Activated T-helper 17 cell treated with anti-CD3 and anti-CD28 coated beads, Interleukin-2, amount 50 U/mL, for 72 hours (primary cell): ENCODE data around the gene SCARF2. TPM values are rescaled to one million over a fixed set of nuclear protein-coding genes. Genes with fewer than 3 reads are reported as not detected.
"Not testable (repeated sequence)": the region's sequence is repeated elsewhere in the genome, so short reads cannot be mapped to it uniquely, and the experiment has no call there.

Source experiments
- ATAC-seq: fragments of 150-1000 bp; cut with Tn5 transposase; replicated peaks from 2 replicates; pipeline ENCODE4 v1.10.0; 2021; ENCODE audit warnings: mild to moderate bottlenecking, moderate library complexity
- H3K27ac Mint-ChIP-seq: one replicate; pipeline ENCODE4 v1.8.0; 2022; ENCODE audit warnings: mixed read lengths
- H3K27me3 Mint-ChIP-seq: one replicate; pipeline ENCODE4 v1.8.0; 2022; ENCODE audit warnings: mixed read lengths
- H3K36me3 Mint-ChIP-seq: one replicate; pipeline ENCODE4 v1.8.0; 2022; ENCODE audit warnings: low read depth, mild to moderate bottlenecking, mixed read lengths
- H3K4me1 Mint-ChIP-seq: one replicate; pipeline ENCODE4 v1.8.0; 2022; ENCODE audit warnings: mixed read lengths
- H3K4me3 Mint-ChIP-seq: one replicate; pipeline ENCODE4 v1.8.0; 2022; ENCODE audit warnings: mild to moderate bottlenecking, mixed read lengths
- H3K9me3 Mint-ChIP-seq: one replicate; pipeline ENCODE4 v1.8.0; 2022; ENCODE audit warnings: mixed read lengths
- total RNA-seq, 2 donors: library from RNA; stranded (reverse); gene quantifications; one replicate each; pipeline ENCODE4 v1.2.3, GENCODE V29; 2022

Gene SCARF2
- total RNA-seq: 1 to 10 TPM in 1 of 2 donors, under 1 TPM in 1; 0.43 to 1.5 TPM

GRCh38 chr22:20437613-20438426, at the start of gene SCARF2:
TSS of gene SCARF2 (minus strand) at chr22:20437825. CDS start at chr22:20437754, 71 bp downstream.
- H3K4me1 Mint-ChIP-seq: peaks cover 6% of the 10 kb centered on the region
- H3K27ac Mint-ChIP-seq: peak within 1 kb of the TSS; percentile 52
- H3K27me3 Mint-ChIP-seq: peaks cover 26% of the 10 kb centered on the region
- no peaks in the 10 kb centered on the region for H3K9me3 Mint-ChIP-seq
- peak within 1 kb of the TSS; percentile 81 for H3K4me3 Mint-ChIP-seq
- no peak for ATAC-seq
- H3K36me3 Mint-ChIP-seq: peaks cover 13% of the 10 kb centered on the region

GRCh38 chr22:20486229-20486628, 48.6 kb upstream of the SCARF2 start:
- Mint-ChIP-seq H3K27me3 (no peaks in the 10 kb centered on the region), H3K36me3 (peaks cover 34% of the 10 kb centered on the region), H3K4me1 (peaks cover 16% of the 10 kb centered on the region), H3K4me3 (no peak overlapping the region), H3K27ac (no peak overlapping the region), H3K9me3 (no peaks in the 10 kb centered on the region)
- no peak for ATAC-seq

GRCh38 chr22:20484948-20485683, 47.5 kb upstream of the SCARF2 start:
- ATAC-seq: no peak
- Mint-ChIP-seq H3K4me3 (no peak overlapping the region), H3K27me3 (no peaks in the 10 kb centered on the region), H3K36me3 (peaks cover 34% of the 10 kb centered on the region), H3K27ac (no peak overlapping the region), H3K4me1 (peaks cover 14% of the 10 kb centered on the region), H3K9me3 (no peaks in the 10 kb centered on the region)

GRCh38 chr22:20483771-20484170, 46.1 kb upstream of the SCARF2 start:
- Mint-ChIP-seq H3K9me3 (no peaks in the 10 kb centered on the region), H3K4me1 (peaks cover 11% of the 10 kb centered on the region), H3K4me3 (no peak overlapping the region), H3K27ac (no peak overlapping the region), H3K36me3 (peaks cover 27% of the 10 kb centered on the region), H3K27me3 (no peaks in the 10 kb centered on the region)
- ATAC-seq: no peak

- H3K36me3 Mint-ChIP-seq: peaks cover 22% of the 10 kb centered on the region
- not testable (repeated sequence) for H3K9me3 Mint-ChIP-seq, H3K4me3 Mint-ChIP-seq, H3K27me3 Mint-ChIP-seq, ATAC-seq, H3K27ac Mint-ChIP-seq
- peaks cover 11% of the 10 kb centered on the region for H3K4me1 Mint-ChIP-seq
Measured at GRCh38 chr22:20483143-20483506, 45.5 kb upstream of the SCARF2 start.

- Mint-ChIP-seq H3K27me3 (no peaks in the 10 kb centered on the region), H3K9me3 (no peaks in the 10 kb centered on the region), H3K4me1 (peaks cover 6% of the 10 kb centered on the region), H3K27ac (no peak overlapping the region), H3K4me3 (no peak overlapping the region), H3K36me3 (peaks cover 9% of the 10 kb centered on the region)
- ATAC-seq: no peak
Measured at GRCh38 chr22:20479612-20480196, 42.1 kb upstream of the SCARF2 start.

GRCh38 chr22:20478059-20478458, 40.4 kb upstream of the SCARF2 start:
- ATAC-seq, H3K27ac Mint-ChIP-seq, H3K4me3 Mint-ChIP-seq, H3K36me3 Mint-ChIP-seq, H3K4me1 Mint-ChIP-seq, H3K27me3 Mint-ChIP-seq, H3K9me3 Mint-ChIP-seq: not testable (repeated sequence)

- H3K27ac Mint-ChIP-seq: peak overlapping the region; percentile 12
- H3K27me3 Mint-ChIP-seq, H3K9me3 Mint-ChIP-seq, H3K4me1 Mint-ChIP-seq, ATAC-seq, H3K36me3 Mint-ChIP-seq: not testable (repeated sequence)
- H3K4me3 Mint-ChIP-seq: peak overlapping the region; percentile 44
Measured at GRCh38 chr22:20475569-20475968, 37.9 kb upstream of the SCARF2 start.

- peaks cover 6% of the 10 kb centered on the region for H3K36me3 Mint-ChIP-seq
- H3K27ac Mint-ChIP-seq: peak overlapping the region; percentile 12
- peaks cover 9% of the 10 kb centered on the region for H3K4me1 Mint-ChIP-seq
- peak; percentile 64 for ATAC-seq
- peak overlapping the region; percentile 44 for H3K4me3 Mint-ChIP-seq
- no peaks in the 10 kb centered on the region for H3K27me3 Mint-ChIP-seq
- H3K9me3 Mint-ChIP-seq: no peaks in the 10 kb centered on the region
Measured at GRCh38 chr22:20475115-20475436, 37.5 kb upstream of the SCARF2 start.

- no peaks in the 10 kb centered on the region for H3K27me3 Mint-ChIP-seq
- H3K4me1 Mint-ChIP-seq: peaks cover 4% of the 10 kb centered on the region
- H3K36me3 Mint-ChIP-seq: peaks cover 6% of the 10 kb centered on the region
- H3K27ac Mint-ChIP-seq: peak overlapping the region; percentile 67
- no peak for ATAC-seq
- H3K9me3 Mint-ChIP-seq: no peaks in the 10 kb centered on the region
- H3K4me3 Mint-ChIP-seq: no peak overlapping the region
Measured at GRCh38 chr22:20472629-20473442, 35.2 kb upstream of the SCARF2 start.

GRCh38 chr22:20471126-20471833, 33.7 kb upstream of the SCARF2 start:
- no peak overlapping the region for H3K4me3 Mint-ChIP-seq
- H3K27ac Mint-ChIP-seq: no peak overlapping the region
- H3K27me3 Mint-ChIP-seq: no peaks in the 10 kb centered on the region
- no peak for ATAC-seq
- no peaks in the 10 kb centered on the region for H3K9me3 Mint-ChIP-seq
- H3K36me3 Mint-ChIP-seq: peaks cover 6% of the 10 kb centered on the region
- peaks cover 4% of the 10 kb centered on the region for H3K4me1 Mint-ChIP-seq

- H3K27ac Mint-ChIP-seq, H3K9me3 Mint-ChIP-seq, H3K36me3 Mint-ChIP-seq, H3K27me3 Mint-ChIP-seq, H3K4me1 Mint-ChIP-seq, ATAC-seq, H3K4me3 Mint-ChIP-seq: not testable (repeated sequence)
Measured at GRCh38 chr22:20470525-20470924, 32.9 kb upstream of the SCARF2 start.

GRCh38 chr22:20469110-20469868, 31.7 kb upstream of the SCARF2 start:
- ATAC-seq: peak; percentile 25
- no peaks in the 10 kb centered on the region for H3K9me3 Mint-ChIP-seq
- no peaks in the 10 kb centered on the region for H3K27me3 Mint-ChIP-seq
- peaks cover 6% of the 10 kb centered on the region for H3K36me3 Mint-ChIP-seq
- peaks cover 12% of the 10 kb centered on the region for H3K4me1 Mint-ChIP-seq
- H3K27ac Mint-ChIP-seq: peak overlapping the region; percentile 5
- H3K4me3 Mint-ChIP-seq: no peak overlapping the region
